Gastroesophageal sphincter (tissue), 3 donors: Measurements from ENCODE around the gene SH3PXD2B.

Source experiments
- POLR2A ChIP-seq, 2 donors: fragments of 450-650 bp; IDR thresholded peaks; one replicate each; pipeline ENCODE4 v1.6.1; 2017; ENCODE audit warnings: antibody characterized with exemption in 2 of 2, mild to moderate bottlenecking in 2 of 2, moderate library complexity in 1 of 2
- TF ChIP-seq, protein P1 (sequence below), 4 experiments: fragments of 200-600 bp in 2 of 4; fragments of 450-650 bp in 2 of 4; sonication (generic) in 1 of 4; IDR thresholded peaks; one replicate each; pipeline ENCODE4 v1.5.1; 2017 to 2019; ENCODE audit warnings: antibody characterized with exemption in 4 of 4, mild to moderate bottlenecking in 2 of 4, moderate library complexity in 2 of 4

- TF ChIP-seq, protein P1, sequence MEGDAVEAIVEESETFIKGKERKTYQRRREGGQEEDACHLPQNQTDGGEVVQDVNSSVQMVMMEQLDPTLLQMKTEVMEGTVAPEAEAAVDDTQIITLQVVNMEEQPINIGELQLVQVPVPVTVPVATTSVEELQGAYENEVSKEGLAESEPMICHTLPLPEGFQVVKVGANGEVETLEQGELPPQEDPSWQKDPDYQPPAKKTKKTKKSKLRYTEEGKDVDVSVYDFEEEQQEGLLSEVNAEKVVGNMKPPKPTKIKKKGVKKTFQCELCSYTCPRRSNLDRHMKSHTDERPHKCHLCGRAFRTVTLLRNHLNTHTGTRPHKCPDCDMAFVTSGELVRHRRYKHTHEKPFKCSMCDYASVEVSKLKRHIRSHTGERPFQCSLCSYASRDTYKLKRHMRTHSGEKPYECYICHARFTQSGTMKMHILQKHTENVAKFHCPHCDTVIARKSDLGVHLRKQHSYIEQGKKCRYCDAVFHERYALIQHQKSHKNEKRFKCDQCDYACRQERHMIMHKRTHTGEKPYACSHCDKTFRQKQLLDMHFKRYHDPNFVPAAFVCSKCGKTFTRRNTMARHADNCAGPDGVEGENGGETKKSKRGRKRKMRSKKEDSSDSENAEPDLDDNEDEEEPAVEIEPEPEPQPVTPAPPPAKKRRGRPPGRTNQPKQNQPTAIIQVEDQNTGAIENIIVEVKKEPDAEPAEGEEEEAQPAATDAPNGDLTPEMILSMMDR (IDR thresholded peaks at IDR 0.05), result peak; percentile 32 to 63 (median 56)
- TF ChIP-seq POLR2A (IDR thresholded peaks at IDR 0.05), result no peak
Measured at GRCh38 chr5:172453206-172453985, 929 bp downstream of the SH3PXD2B start.
